Lung (tissue), 12 donors: ENCODE results near the gene LSM2. TPM values are rescaled to one million over a fixed set of nuclear protein-coding genes. Genes with fewer than 3 reads are reported as not detected.
A peak's percentile ranks its signal among the peaks of the same experiment; 100 is the strongest.

ENCODE experiments used
- ATAC-seq: fragments of 200-7000 bp; cut with Tn5 transposase; one replicate; pipeline ENCODE4 v1.9.1; 2020; ENCODE audit warnings: moderate number of reproducible peaks; ENCODE audit not compliant: insufficient read depth, low FRiP score
- DNase-seq, 3 donors: peaks; one replicate each; pipeline ENCODE4 v3.0.0-alpha.2; 2013 to 2017
- H3K27ac ChIP-seq, 2 donors: one replicate each; pipeline ENCODE4 v1.5.1; 2013; ENCODE audit warnings: mild to moderate bottlenecking in 2 of 2, moderate library complexity in 2 of 2, control low read depth in 1 of 2, inconsistent platforms in 1 of 2, low read depth in 1 of 2, low read length in 1 of 2
- H3K27me3 ChIP-seq, 3 donors: one replicate each; pipeline ENCODE4 v1.5.1; 2013; ENCODE audit warnings: low read length in 2 of 3; ENCODE audit not compliant: control insufficient read depth in 3 of 3, insufficient read depth in 3 of 3
- H3K36me3 ChIP-seq, 4 donors: one replicate each; pipeline ENCODE4 v1.5.1; 2013; ENCODE audit warnings: low read length in 4 of 4, mild to moderate bottlenecking in 1 of 4, moderate library complexity in 1 of 4; ENCODE audit not compliant: control insufficient read depth in 4 of 4, insufficient read depth in 4 of 4
- H3K4me1 ChIP-seq, 5 donors: one replicate each; pipeline ENCODE4 v1.5.1; 2013; ENCODE audit warnings: low read length in 5 of 5, mild to moderate bottlenecking in 2 of 5, moderate library complexity in 1 of 5; ENCODE audit not compliant: control insufficient read depth in 5 of 5, insufficient read depth in 5 of 5
- H3K4me3 ChIP-seq: one replicate; pipeline ENCODE4 v1.5.1; 2013; ENCODE audit warnings: mild to moderate bottlenecking, control low read depth, moderate library complexity
- H3K9ac ChIP-seq, 2 donors: one replicate each; pipeline ENCODE4 v1.5.1; 2013; ENCODE audit warnings: low read length in 2 of 2, control low read depth in 1 of 2; ENCODE audit not compliant: insufficient read depth in 1 of 2
- H3K9me3 ChIP-seq, 4 donors: one replicate each; pipeline ENCODE4 v1.5.1; 2013; ENCODE audit warnings: low read length in 3 of 4, mild to moderate bottlenecking in 1 of 4, moderate library complexity in 1 of 4; ENCODE audit not compliant: control insufficient read depth in 4 of 4, insufficient read depth in 3 of 4
- CTCF ChIP-seq: IDR thresholded peaks from 2 replicates; pipeline ENCODE4 v1.5.1; 2012; ENCODE audit warnings: mild to moderate bottlenecking; ENCODE audit errors: control extremely low read depth, extremely low read depth
- WGBS, 2 donors: extraction: QIAGEN DNeasy Blood & Tissue Kit; methylation state at CpG; one replicate each; pipeline ENCODE4 v1.1.7; 2013; 5-methylcytosine and 5-hydroxymethylcytosine counted together
- polyA plus RNA-seq, 2 donors: library from polyadenylated mRNA; stranded (reverse); fragments of 200-250 nt; gene quantifications; one replicate each; pipeline ENCODE4 v1.2.1, GENCODE V29; 2013
- total RNA-seq, 2 donors: library from RNA; depleted of rRNA in 1 of 2; stranded (reverse); fragments of >200 nt in 1 of 2; gene quantifications; one replicate each; pipeline ENCODE4 v1.2.1, GENCODE V29; 2014 to 2021
- donor health status: control.
- donor health status: control.
- donor health status: Bipolar disorder and iron deficiency.
- donor health status: healthy.
- donor health status: DM: yes; HTN: yes; CAD: no.

LSM2 gene
- total and polyA plus RNA-seq, 4 donors: 22.0 to 66.7 (median 45.7) TPM

- H3K36me3 ChIP-seq: peaks cover 0 to 22% (median 9%) of the 10 kb centered on the region in 4 donors
- ATAC-seq: no peak
- no peak for TF ChIP-seq CTCF
- no peak overlapping the region for H3K9ac ChIP-seq
- no peak overlapping the region for H3K27ac ChIP-seq
- H3K4me1 ChIP-seq: peaks cover 0 to 9% (median 0%) of the 10 kb centered on the region in 5 donors
- H3K4me3 ChIP-seq: no peak overlapping the region
- H3K9me3 ChIP-seq: no peaks in the 10 kb centered on the region
- DNase-seq: no peak
- 90% methylated on average over 32 of the region's 32 CpGs for WGBS, 2 donors
- H3K27me3 ChIP-seq: no peaks in the 10 kb centered on the region
Measured at GRCh38 chr6:31775633-31776484, 30.9 kb downstream of the LSM2 start.

- Histone ChIP-seq H3K36me3 (peaks cover 0 to 15% (median 7%) of the 10 kb centered on the region in 4 donors), H3K27me3 (no peaks in the 10 kb centered on the region), H3K4me1 (peaks cover 0 to 9% (median 0%) of the 10 kb centered on the region in 5 donors), H3K9ac (no peak overlapping the region), H3K9me3 (no peaks in the 10 kb centered on the region), H3K4me3 (no peak overlapping the region), H3K27ac (no peak overlapping the region)
- 79 to 90% methylated on average over 4 of the region's 4 CpGs for WGBS, 2 donors
- DNase-seq: no peak
- no peak for TF ChIP-seq CTCF
- no peak for ATAC-seq
Measured at GRCh38 chr6:31775184-31775583, 31.6 kb downstream of the LSM2 start.

GRCh38 chr6:31771992-31772358 lies 34.8 kb downstream of the LSM2 start:
- H3K36me3 ChIP-seq: no peaks in the 10 kb centered on the region
- ATAC-seq: no peak

More at GRCh38 chr6:31771992-31772358, 34.8 kb downstream of the LSM2 start:
- H3K4me1 ChIP-seq: peaks cover 0 to 7% (median 0%) of the 10 kb centered on the region in 5 donors
- no peak overlapping the region for H3K9ac ChIP-seq
- H3K9me3 ChIP-seq: peaks cover 0 to 2% (median 0%) of the 10 kb centered on the region in 4 donors
- peak in 1 of 3 donors; percentile 20 for DNase-seq
- no peak overlapping the region for H3K27ac ChIP-seq
- TF ChIP-seq CTCF: no peak
- no peak overlapping the region for H3K4me3 ChIP-seq
- H3K27me3 ChIP-seq: no peaks in the 10 kb centered on the region
- 73 to 85% methylated on average over 4 of the region's 4 CpGs for WGBS, 2 donors
